ENCODE measurements around the gene ETFDH.

ETFDH gene

GRCh38 chr4:158756588-158756987, 84.5 kb downstream of the ETFDH start:
- no peak for DNase-seq

DNA sequence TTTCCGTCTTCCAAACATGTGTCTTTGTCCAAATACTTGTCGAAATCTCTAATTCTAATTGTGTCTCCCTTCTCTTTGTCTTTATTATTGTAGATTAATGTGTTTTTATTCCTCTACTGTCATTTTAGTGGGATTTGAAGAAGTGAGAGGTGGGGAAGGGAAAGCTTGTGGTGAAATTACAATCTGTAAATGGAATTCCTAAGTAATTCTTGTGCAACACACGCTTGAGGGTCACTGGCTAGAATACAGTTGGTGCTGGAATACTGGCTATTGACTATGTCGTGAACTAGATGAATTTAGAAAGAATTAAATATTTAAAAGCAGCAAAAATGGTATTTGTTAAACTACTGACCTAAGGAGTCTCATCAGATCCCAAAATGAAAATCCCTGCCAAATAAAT, 86.0 kb downstream of the ETFDH start:
- no peak for DNase-seq

GRCh38 chr4:158758703-158759102, 86.6 kb downstream of the ETFDH start:
- no peak for DNase-seq

All from NCI-H1694 (cell line).